Keratinocyte (primary cell): ENCODE measurements around the gene SEMA4D.

Experiments used
- CTCF ChIP-seq, 3 experiments: IDR thresholded peaks in 1 of 3; conservative IDR thresholded peaks in 1 of 3; optimal IDR thresholded peaks in 1 of 3; 2 replicates in 2 of 3; 3 replicates in 1 of 3; pipeline versions ENCODE3 to v1.5.1; 2011; ENCODE audit warnings: low read length in 3 of 3, mild to moderate bottlenecking in 3 of 3, moderate library complexity in 2 of 3, control low read depth in 1 of 3, inconsistent platforms in 1 of 3; ENCODE audit not compliant: insufficient read depth in 2 of 3; ENCODE audit errors: extremely low read depth in 1 of 3
- EZH2 ChIP-seq: IDR thresholded peaks from one replicate; pipeline ENCODE4 v1.6.1; 2012; ENCODE audit warnings: inconsistent platforms, mild to moderate bottlenecking, low read length, moderate library complexity

GRCh38 chr9:89370593-89370992, 127.3 kb downstream of the SEMA4D start:
- TF ChIP-seq EZH2 (no peak), CTCF (optimal IDR thresholded peaks at IDR 0.05 in 1 of 3, IDR thresholded peaks at IDR 0.05 in 1 of 3, conservative IDR thresholded peaks at IDR 0.05 in 1 of 3; ENCODE audit: extremely low read depth in 1 of 3, insufficient read depth in 2 of 3, low read length in 3 of 3) (no peak)
